Stimulated activated CD4-positive, alpha-beta T cell treated with anti-CD3 and anti-CD28 coated beads, Interleukin-12 subunit alpha, Interleukin-12 subunit beta, amount 100 ng/mL, for 24 hours (primary cell): ENCODE results near the gene USP3.

Experiments used
- DNase-seq, 2 experiments: peaks; one replicate each; pipeline ENCODE4 v3.0.0-alpha.2; 2020; ENCODE audit warnings: low read depth in 2 of 2

The USP3 gene, protein sequence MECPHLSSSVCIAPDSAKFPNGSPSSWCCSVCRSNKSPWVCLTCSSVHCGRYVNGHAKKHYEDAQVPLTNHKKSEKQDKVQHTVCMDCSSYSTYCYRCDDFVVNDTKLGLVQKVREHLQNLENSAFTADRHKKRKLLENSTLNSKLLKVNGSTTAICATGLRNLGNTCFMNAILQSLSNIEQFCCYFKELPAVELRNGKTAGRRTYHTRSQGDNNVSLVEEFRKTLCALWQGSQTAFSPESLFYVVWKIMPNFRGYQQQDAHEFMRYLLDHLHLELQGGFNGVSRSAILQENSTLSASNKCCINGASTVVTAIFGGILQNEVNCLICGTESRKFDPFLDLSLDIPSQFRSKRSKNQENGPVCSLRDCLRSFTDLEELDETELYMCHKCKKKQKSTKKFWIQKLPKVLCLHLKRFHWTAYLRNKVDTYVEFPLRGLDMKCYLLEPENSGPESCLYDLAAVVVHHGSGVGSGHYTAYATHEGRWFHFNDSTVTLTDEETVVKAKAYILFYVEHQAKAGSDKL

GRCh38 chr15:63504247-63504978, at the start of gene USP3:
USP3 (plus strand) TSS chr15:63504593; CDS start chr15:63504740, 147 bp downstream.
- peak; percentile 88 to 90 for DNase-seq

DNA sequence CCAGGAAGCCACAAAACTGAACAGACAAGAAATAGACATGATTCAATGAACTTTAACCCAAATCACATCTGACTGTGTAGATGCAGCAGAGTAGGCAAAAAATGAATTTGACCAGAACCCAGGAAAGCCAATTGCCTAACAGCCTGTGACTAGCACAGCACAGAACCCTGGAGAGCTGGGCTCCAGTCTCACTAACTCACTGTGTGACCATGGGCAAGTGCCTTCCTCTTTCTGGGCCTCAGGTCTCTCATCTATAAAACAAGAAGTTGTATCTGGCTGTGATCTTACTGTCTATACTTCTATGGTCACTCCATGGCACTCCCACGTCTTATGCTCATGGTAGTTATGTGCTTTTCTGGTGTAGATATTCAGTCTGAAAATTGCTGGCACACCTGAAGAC, 48.1 kb upstream of the USP3 start:
- DNase-seq: no peak

DNA sequence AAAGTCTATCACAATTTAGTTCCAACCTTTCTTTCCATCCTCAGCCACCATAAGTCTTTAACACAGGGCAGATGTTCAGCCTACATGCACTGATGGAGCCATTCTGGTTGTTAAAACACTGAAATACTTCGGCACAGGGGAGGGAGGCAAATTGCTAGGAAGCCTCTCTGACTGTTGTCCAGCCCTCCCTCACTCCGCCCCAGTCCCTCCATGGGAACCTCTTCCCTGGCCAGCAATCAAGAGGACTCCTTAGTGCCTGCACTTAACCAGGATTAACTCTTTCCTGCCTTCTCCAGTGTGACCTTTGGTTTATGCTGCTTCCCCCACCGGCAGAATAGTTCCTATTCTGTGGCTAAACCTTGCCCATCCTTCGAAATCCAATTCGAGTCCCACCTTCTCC, 47.0 kb upstream of the USP3 start:
- no peak for DNase-seq

GRCh38 chr15:63458026-63458425, 46.4 kb upstream of the USP3 start:
- no peak for DNase-seq

DNA sequence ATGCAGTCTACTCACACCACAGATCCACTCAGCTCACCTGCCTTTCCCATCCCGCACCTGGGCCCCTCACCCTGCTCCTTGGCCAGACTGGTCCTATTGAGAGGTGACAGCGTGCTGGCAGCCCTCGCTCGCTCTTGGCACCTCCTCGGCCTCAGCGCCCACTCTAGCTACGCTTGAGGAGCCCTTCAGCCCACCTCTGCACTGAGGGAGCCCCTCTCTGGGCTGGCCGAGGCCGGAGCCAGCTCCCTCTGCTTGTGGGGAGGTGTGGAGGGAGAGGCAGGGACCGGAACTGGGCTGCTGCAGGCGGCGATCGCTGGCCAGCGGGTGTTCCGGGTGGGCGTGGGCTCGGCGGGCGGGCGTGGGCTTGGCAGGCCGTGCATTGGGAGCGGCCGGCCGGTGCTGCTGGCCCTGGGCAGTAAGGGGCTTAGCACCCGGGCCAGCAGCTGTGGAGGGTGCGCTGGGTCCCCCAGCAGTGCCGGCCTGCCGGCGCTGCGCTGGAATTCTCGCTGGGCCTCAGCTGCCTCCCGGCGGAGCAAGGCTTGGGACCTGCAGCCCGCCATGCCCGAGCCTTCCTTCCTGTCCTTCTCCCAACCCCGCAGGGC, 45.5 kb upstream of the USP3 start:
- DNase-seq: no peak

GRCh38 chr15:63460210-63461155, 43.9 kb upstream of the USP3 start:
- no peak for DNase-seq

DNA sequence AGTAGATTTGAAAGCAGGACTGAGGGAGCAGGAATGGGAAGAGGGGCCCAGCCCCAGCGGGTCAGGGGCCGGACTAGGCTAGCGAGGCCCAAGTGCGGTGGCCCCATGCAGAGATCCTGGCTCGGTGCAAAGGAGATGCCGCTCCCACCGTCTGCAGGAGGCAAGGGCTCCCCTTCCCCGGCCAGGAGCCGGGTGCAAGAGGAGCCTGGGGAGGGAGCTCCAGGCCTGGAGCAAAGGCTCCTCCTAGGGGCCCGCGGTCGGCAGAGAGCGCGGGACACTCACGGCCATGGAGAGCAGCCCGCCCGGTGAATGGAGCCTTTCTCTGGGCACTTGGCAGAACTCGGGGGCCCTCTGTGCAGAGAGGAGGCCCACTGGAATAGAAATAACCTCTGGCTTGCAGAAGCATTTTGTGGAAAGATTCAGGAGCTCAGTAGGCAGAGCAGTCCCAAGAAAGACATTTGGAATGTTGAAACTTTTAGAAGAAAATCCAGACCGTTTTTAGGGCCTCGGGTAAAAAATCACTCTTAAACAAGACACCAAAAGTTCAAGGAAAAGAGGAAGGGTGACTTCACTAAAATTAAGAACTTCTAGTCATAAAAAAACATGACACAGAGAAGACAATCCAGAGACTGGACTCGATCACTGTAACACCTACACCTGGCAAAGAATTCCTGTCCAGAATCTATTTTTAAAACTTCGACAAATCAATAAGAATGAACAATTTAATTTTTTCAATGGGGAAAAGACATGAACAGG, 43.0 kb upstream of the USP3 start:
- no peak for DNase-seq

DNA sequence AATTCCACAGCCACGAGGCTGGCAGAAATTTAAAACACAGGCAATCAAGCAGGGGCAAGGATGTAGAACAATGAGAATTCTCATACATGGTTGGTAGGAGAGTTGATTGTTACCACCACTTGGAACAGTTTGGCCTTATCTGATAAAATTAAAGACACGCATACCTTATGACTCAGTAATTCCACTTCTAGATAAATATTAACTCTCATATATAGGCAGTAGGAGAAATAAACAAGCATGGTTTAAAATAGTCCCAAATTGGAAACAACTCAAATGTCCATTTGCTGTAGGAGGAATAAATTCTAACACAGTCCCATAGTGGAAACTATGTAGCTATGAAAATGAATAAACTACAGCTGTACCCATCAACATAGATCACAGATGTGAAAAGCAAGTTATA, 42.3 kb upstream of the USP3 start:
- DNase-seq: no peak

- no peak for DNase-seq
These were observed 41.4 kb upstream of the USP3 start for GRCh38 chr15:63463036-63463435.

DNA sequence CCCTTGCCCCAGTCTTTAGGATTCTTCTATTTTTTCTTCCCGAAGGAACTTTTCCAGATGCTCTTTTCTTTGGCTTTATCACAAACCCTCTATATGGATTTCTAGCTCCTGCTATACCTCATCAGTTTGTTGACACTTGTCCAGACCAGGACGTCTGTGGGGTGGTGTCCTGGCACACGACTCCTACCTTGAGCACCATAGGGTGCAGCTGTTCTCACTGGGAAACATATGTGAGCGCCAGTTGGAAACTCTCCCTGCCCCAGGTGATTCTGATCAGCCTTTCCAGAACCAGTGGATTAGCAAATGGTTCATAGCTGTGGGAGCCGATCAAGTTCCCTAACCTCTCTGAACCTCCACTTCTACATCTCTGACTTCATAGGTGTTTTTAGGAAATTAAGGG, 40.6 kb upstream of the USP3 start:
- DNase-seq: no peak

GRCh38 chr15:63465104-63465503, 39.3 kb upstream of the USP3 start:
- DNase-seq: no peak

GRCh38 chr15:63466378-63467192, 37.8 kb upstream of the USP3 start:
- DNase-seq: no peak

GRCh38 chr15:63469190-63469589, 35.2 kb upstream of the USP3 start:
- DNase-seq: no peak

DNA sequence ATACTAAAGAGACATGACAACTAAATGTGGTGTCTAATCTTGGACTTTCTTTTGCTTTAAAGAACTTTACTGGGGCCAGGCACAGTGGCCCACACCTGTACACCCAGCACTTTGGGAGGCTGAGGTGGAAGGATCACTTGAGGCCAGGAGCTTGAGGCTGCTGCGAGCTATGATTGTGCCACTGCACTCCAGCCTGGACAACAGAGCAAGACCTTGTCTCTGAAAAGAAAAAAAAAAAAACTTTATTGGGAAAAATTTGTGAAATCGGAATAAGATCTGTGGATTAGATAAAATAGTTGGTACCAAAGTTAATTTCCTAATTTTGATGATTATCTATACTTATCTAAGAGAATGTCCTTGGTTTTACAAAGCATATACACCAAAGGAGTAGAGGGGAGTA, 34.4 kb upstream of the USP3 start:
- DNase-seq: no peak

GRCh38 chr15:63473007-63473748, 31.2 kb upstream of the USP3 start:
- DNase-seq: no peak

DNA sequence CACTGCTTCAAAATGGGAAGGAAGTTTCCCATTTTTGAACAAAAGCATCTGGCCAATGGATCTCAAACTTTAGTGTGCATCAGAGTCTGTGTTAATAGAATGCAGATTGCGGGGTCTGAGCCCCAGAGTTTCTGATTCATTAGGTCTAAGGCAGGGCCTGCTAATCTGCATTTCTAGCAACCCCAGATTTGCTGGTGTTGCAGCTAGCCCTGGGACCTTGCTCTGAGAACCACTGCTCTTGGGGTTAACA, 30.7 kb upstream of the USP3 start:
- DNase-seq: no peak

GRCh38 chr15:63473999-63474809, 30.2 kb upstream of the USP3 start:
- no peak for DNase-seq

DNA sequence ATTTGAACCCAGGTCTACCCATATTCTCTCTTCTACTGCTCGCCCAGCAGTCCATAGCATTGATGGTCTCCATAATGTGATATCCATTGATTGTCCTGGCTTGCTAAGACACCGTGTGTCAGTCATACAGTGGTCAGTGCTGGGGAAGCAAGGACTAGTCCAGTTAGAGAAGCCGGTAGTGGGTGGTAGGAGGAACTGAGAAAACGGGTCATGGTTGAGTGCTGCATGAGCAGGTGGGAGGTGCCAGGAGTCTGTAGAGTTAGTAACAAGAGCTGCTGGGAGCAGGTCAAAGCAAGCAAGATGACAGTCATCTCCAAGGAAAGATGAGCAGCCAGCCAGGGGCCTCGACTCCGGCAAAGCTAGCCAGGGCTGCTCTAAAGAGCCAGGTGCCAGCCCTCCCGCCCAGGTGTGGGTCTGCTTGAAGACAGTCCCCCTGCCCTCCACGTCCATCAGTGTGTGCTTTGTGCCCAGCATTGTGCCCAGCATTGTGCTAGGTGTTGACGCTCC, 29.5 kb upstream of the USP3 start:
- DNase-seq: no peak
